CD4-positive, alpha-beta T cell (primary cell): ENCODE measurements around the gene RSBN1L. TPM values are rescaled to one million over a fixed set of nuclear protein-coding genes. Genes with fewer than 3 reads are reported as not detected.

ENCODE experiments used
- ATAC-seq: fragments of 200-7000 bp; cut with Tn5 transposase; one replicate; pipeline ENCODE4 v1.10.0; 2022; ENCODE audit warnings: mild to moderate bottlenecking; ENCODE audit not compliant: poor library complexity
- CTCF ChIA-PET: fragments of 350-600 bp; sonication (Branson Sonifier 250); formaldehyde crosslinking; loops from one replicate; lab custom pipeline; 2021; ENCODE audit warnings: antibody characterized with exemption, inconsistent platforms; lab: Charles Lee
- POLR2A ChIA-PET: fragments of 350-600 bp; sonication (Branson Sonifier 250); formaldehyde crosslinking; loops from one replicate; lab custom pipeline; 2021; ENCODE audit warnings: antibody characterized with exemption, inconsistent platforms; lab: Charles Lee
- DNase-seq, 14 experiments: peaks; one replicate each; pipeline ENCODE4 v3.0.0-alpha.2; 2013 to 2020; ENCODE audit warnings: mixed read lengths in 2 of 14
- H3K27ac ChIP-seq, 2 donors: one replicate each; pipeline versions ENCODE4 v1.5.1 to v1.7.0; 2013; ENCODE audit warnings: low read length in 2 of 2, low read depth in 1 of 2, mild to moderate bottlenecking in 1 of 2
- H3K27me3 ChIP-seq, 2 experiments: 1 replicate in 1 of 2; 2 replicates in 1 of 2; pipeline versions ENCODE4 v1.6.1 to v1.7.0; 2013; ENCODE audit warnings: low read length in 2 of 2, control low read depth in 1 of 2, mild to moderate bottlenecking in 1 of 2, moderate library complexity in 1 of 2; ENCODE audit not compliant: insufficient read depth in 2 of 2, control insufficient read depth in 1 of 2
- H3K36me3 ChIP-seq: one replicate; pipeline ENCODE4 v1.6.1; 2013; ENCODE audit warnings: low read length, control low read depth; ENCODE audit not compliant: insufficient read depth
- H3K4me1 ChIP-seq: one replicate; pipeline ENCODE4 v1.6.1; 2013; ENCODE audit warnings: low read length, control low read depth; ENCODE audit not compliant: insufficient read depth
- H3K4me3 ChIP-seq: one replicate; pipeline ENCODE4 v1.5.1; 2013; ENCODE audit warnings: mild to moderate bottlenecking, low read length, moderate library complexity
- H3K9me3 ChIP-seq, 2 experiments: 1 replicate in 1 of 2; 2 replicates in 1 of 2; pipeline versions ENCODE4 v1.6.1 to v1.7.0; 2013; ENCODE audit warnings: low read length in 2 of 2, mild to moderate bottlenecking in 2 of 2, control low read depth in 1 of 2, moderate library complexity in 1 of 2; ENCODE audit not compliant: control insufficient read depth in 1 of 2, insufficient read depth in 1 of 2
- H3K27ac Mint-ChIP-seq: one replicate; pipeline ENCODE4 v1.8.0; 2020; ENCODE audit warnings: mixed read lengths
- H3K27me3 Mint-ChIP-seq: one replicate; pipeline ENCODE4 v1.8.0; 2021; ENCODE audit warnings: mixed read lengths
- H3K36me3 Mint-ChIP-seq: one replicate; pipeline ENCODE4 v1.8.0; 2021; ENCODE audit warnings: low read depth, mixed read lengths
- H3K4me1 Mint-ChIP-seq: one replicate; pipeline ENCODE4 v1.8.0; 2021; ENCODE audit warnings: low read depth, mixed read lengths
- H3K4me3 Mint-ChIP-seq: one replicate; pipeline ENCODE4 v1.8.0; 2020; ENCODE audit warnings: mild to moderate bottlenecking, mixed read lengths
- H3K9me3 Mint-ChIP-seq: one replicate; pipeline ENCODE4 v1.8.0; 2020; ENCODE audit warnings: mixed read lengths
- intact Hi-C, 2 experiments: fragments of 100-400 bp; cut with DNase I in 1 of 2; cut with micrococcal nuclease in 1 of 2; formaldehyde crosslinking; loops; one replicate each; pipeline versions ENCODE4 v1.15.1 to v1.9.0; 2023 to 2025; cut with DNase I, micrococcal nuclease
- total RNA-seq, 174 experiments: library from RNA in 2 of 174; stranded (reverse) in 2 of 174; gene quantifications; one replicate each; pipeline ENCODE4 v1.2.3 and lab custom pipeline; 2021 to 2026
- TF ChIP-seq, protein P1 (sequence below): fragments of 200-600 bp; IDR thresholded peaks from one replicate; pipeline ENCODE4 v1.8.0; 2022; ENCODE audit warnings: antibody characterized with exemption, mild to moderate bottlenecking

RSBN1L gene
- total RNA-seq, 2 experiments from 2014 or later, result 9.0 to 9.6 TPM

DNA sequence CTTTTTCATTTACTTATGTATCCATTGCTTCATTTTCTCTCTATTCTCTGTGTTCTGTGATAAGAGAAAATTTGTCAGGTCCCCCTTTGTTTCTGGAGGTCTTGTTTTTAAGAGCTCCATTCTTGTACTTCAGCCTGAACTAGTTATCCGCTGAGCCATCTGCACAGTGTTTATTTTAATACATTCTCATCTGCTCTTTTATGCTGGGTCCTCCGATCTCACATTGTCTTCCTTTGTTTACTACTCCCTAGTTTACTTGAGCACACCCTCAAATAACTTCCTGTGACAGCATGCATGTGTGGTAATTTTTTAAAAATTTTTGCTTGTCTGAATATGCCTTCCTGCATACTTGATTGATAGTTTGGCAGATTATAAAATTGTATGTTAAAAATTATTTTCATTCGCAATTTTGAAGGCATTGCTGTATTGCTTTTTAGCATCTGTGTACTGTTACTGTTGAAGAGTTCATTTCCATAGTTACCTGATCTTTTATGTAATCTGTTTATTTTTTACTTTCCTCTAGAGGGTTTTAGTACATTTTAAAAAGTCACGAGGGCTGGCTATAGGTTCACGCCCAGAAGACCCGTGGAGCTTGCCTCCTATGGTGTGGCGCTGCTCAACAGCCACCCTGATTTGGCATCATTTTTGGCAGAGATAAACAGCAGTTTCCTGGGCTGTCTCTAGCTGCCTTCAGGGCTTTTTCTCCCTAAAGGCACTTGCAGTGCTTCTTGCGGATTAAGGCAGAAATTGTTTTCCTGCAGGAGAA lies 31.9 kb downstream of the RSBN1L start:
- ChIA-PET POLR2A (interaction anchor here (0.7 to 1.6 kb wide), 2 partner anchors 32 to 114 kb away, joined by 3 read pairs; partner anchors contain the start of gene RSBN1L), CTCF (interaction anchor here (1.3 kb wide), 1 partner anchor 32 kb away, joined by 3 read pairs; the partner anchor contains the start of gene RSBN1L)
- H3K27me3 ChIP-seq, result no peaks in the 10 kb centered on the region
- Mint-ChIP-seq H3K4me1 (peaks cover 61% of the 10 kb centered on the region), H3K4me3 (peak overlapping the region; percentile 32), H3K27me3 (no peaks in the 10 kb centered on the region), H3K36me3 (peaks cover 14% of the 10 kb centered on the region), H3K27ac (peak overlapping the region; percentile 80), H3K9me3 (no peaks in the 10 kb centered on the region)
- intact Hi-C loops, result no loop called here
- no peaks in the 10 kb centered on the region for H3K36me3 ChIP-seq
- H3K4me3 ChIP-seq, result no peak overlapping the region
- H3K9me3 ChIP-seq, result no peaks in the 10 kb centered on the region
- TF ChIP-seq, protein P1, sequence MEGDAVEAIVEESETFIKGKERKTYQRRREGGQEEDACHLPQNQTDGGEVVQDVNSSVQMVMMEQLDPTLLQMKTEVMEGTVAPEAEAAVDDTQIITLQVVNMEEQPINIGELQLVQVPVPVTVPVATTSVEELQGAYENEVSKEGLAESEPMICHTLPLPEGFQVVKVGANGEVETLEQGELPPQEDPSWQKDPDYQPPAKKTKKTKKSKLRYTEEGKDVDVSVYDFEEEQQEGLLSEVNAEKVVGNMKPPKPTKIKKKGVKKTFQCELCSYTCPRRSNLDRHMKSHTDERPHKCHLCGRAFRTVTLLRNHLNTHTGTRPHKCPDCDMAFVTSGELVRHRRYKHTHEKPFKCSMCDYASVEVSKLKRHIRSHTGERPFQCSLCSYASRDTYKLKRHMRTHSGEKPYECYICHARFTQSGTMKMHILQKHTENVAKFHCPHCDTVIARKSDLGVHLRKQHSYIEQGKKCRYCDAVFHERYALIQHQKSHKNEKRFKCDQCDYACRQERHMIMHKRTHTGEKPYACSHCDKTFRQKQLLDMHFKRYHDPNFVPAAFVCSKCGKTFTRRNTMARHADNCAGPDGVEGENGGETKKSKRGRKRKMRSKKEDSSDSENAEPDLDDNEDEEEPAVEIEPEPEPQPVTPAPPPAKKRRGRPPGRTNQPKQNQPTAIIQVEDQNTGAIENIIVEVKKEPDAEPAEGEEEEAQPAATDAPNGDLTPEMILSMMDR, result no peak
- DNase-seq, result peak in 5 of 14 experiments; percentile 8 to 48 (median 39)
- no peak overlapping the region for H3K27ac ChIP-seq
- peak; percentile 94 for ATAC-seq
- peaks cover 40% of the 10 kb centered on the region for H3K4me1 ChIP-seq

DNA sequence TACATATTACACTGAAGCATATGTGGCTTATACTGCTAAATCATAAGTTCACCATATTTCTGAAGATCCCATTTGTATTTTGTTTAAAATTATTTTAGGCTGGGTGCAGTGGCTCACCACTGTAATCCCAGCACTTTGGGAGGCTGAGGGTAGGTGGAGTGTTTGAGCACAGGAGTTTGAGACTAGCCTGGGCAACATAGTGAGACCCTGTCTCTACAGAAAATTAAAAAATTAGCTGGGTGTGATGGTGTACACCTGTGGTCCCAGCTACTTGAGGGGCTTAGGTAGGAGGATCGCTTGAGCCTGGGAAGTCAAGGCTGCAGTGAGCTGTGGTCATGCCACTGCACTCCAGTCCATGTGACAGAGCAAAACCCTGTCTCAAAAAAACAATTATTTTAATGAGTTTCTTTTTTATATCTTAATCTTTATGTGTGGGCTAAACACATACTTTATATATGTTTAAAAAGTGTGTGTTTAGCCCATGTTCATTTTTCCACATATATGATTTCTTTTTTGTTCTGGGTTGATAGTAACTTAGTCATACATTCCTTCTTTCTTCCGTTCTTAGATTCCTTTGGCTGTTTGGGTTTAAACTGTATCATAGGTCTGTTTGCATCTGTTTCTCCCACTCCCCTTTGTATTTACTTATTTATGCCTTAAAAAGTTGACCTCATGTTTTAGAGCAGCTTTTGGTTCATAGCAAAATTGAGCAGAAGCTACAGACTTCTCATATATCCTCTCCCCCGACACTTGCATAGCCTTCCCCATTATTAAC lies 33.5 kb downstream of the RSBN1L start:
- Mint-ChIP-seq H3K4me1 (peaks cover 64% of the 10 kb centered on the region), H3K9me3 (no peaks in the 10 kb centered on the region), H3K27ac (peak overlapping the region; percentile 80), H3K4me3 (peak overlapping the region; percentile 45), H3K27me3 (no peaks in the 10 kb centered on the region), H3K36me3 (peaks cover 16% of the 10 kb centered on the region)
- no peak overlapping the region for H3K4me3 ChIP-seq
- H3K27me3 ChIP-seq, result no peaks in the 10 kb centered on the region
- peaks cover 44% of the 10 kb centered on the region for H3K4me1 ChIP-seq
- DNase-seq (no peak), ATAC-seq (no peak)
- CTCF ChIA-PET, result interaction anchor here (1.4 kb wide), 1 partner anchor 11 kb away, joined by 3 read pairs; no protein-coding TSS in a partner anchor
- H3K36me3 ChIP-seq, result no peaks in the 10 kb centered on the region
- H3K27ac ChIP-seq, result no peak overlapping the region
- TF ChIP-seq, protein P1, result no peak
- POLR2A ChIA-PET, result no interaction called here
- no peaks in the 10 kb centered on the region for H3K9me3 ChIP-seq
- intact Hi-C loops, result no loop called here

DNA sequence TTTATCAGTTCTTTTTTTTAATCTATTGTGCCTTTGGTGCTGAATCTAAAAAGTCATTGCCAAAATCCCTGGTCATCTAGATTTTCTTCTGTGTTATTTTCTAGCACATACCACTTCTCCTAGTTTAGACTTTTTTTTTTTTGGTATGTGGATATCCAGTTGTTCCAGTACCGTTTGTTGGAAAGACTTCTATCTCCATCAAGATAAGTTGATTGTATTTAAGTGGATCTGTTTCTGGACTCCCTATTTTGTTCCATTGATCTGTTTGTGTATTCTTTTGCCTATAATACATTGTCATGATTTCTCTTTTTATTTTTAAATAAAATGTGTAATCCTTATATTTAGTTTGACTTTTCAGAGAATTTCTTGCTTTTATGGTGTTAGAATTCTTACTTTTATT lies 35.5 kb downstream of the RSBN1L start:
- no peaks in the 10 kb centered on the region for H3K9me3 ChIP-seq
- Mint-ChIP-seq H3K4me1 (peaks cover 63% of the 10 kb centered on the region), H3K27ac (peak overlapping the region; percentile 24), H3K36me3 (peaks cover 24% of the 10 kb centered on the region), H3K9me3 (no peaks in the 10 kb centered on the region), H3K4me3 (no peak overlapping the region), H3K27me3 (no peaks in the 10 kb centered on the region)
- H3K36me3 ChIP-seq, result no peaks in the 10 kb centered on the region
- CTCF ChIA-PET, result interaction anchor here (0.8 to 1.3 kb wide), 2 partner anchors 25 to 80 kb away, joined by 3 read pairs; no protein-coding TSS in a partner anchor
- no peak overlapping the region for H3K27ac ChIP-seq
- no peak for DNase-seq
- no peak for ATAC-seq
- no peak overlapping the region for H3K4me3 ChIP-seq
- TF ChIP-seq, protein P1, result no peak
- POLR2A ChIA-PET, result interaction anchor here (1.3 kb wide), 1 partner anchor 34 kb away, joined by 3 read pairs; no protein-coding TSS in a partner anchor
- intact Hi-C loops, result no loop called here
- H3K27me3 ChIP-seq, result no peaks in the 10 kb centered on the region
- peaks cover 41% of the 10 kb centered on the region for H3K4me1 ChIP-seq
